Lower leg skin (tissue), 3 donors: ENCODE measurements around the gene CAPN15.

Experiments used
- CTCF ChIP-seq, 3 donors: fragments of 450-650 bp; IDR thresholded peaks; one replicate each; pipeline ENCODE4 v1.5.1; 2016; ENCODE audit warnings: antibody characterized with exemption in 3 of 3, mild to moderate bottlenecking in 3 of 3, moderate library complexity in 2 of 3
- POLR2A ChIP-seq, 2 donors: fragments of 450-650 bp; IDR thresholded peaks; one replicate each; pipeline ENCODE4 v1.6.1; 2016 to 2017; ENCODE audit warnings: antibody characterized with exemption in 2 of 2, mild to moderate bottlenecking in 1 of 2, moderate library complexity in 1 of 2

GRCh38 chr16:548586-548985, 21.1 kb downstream of the CAPN15 start:
- TF ChIP-seq POLR2A (IDR thresholded peaks at IDR 0.05), result no peak
- no peak for TF ChIP-seq CTCF (IDR thresholded peaks at IDR 0.05)
